MCF 10A (cell line): ENCODE results near the gene TPRG1. TPM values are rescaled to one million over a fixed set of nuclear protein-coding genes. Genes with fewer than 3 reads are reported as not detected.

Experiments used
- BruUV-seq: library from RNA; stranded (reverse); fragments of 400-500 nt; replicated peaks from 2 replicates; lab custom pipeline; 2021; lab: Mats Ljungman, UMichigan
- CTCF ChIA-PET: fragments of 300-600 bp; sonication (Branson Sonifier 250); formaldehyde crosslinking; extraction: SDS; loops from one replicate; lab custom pipeline; 2021; ENCODE audit warnings: antibody characterized with exemption, inconsistent platforms; lab: Yijun Ruan, JAX
- POLR2A ChIA-PET: fragments of 300-600, 350-650 bp; sonication (Branson Sonifier 250); formaldehyde crosslinking; extraction: SDS; loops from one replicate; lab custom pipeline; 2020; ENCODE audit warnings: antibody characterized with exemption, inconsistent platforms; lab: Yijun Ruan, JAX
- DNase-seq: peaks from one replicate; pipeline ENCODE4 v3.0.0-alpha.2; 2018; ENCODE audit not compliant: unreplicated experiment
- H3K27ac Mint-ChIP-seq: one replicate; pipeline ENCODE4 v1.8.0; 2022; ENCODE audit warnings: mild to moderate bottlenecking, low read depth, mixed read lengths; ENCODE audit not compliant: unreplicated experiment
- H3K27me3 Mint-ChIP-seq: one replicate; pipeline ENCODE4 v1.8.0; 2022; ENCODE audit warnings: mixed read lengths; ENCODE audit not compliant: insufficient read depth, unreplicated experiment
- H3K36me3 Mint-ChIP-seq: one replicate; pipeline ENCODE4 v1.8.0; 2022; ENCODE audit warnings: mild to moderate bottlenecking, moderate library complexity, mixed read lengths; ENCODE audit not compliant: insufficient read depth, unreplicated experiment
- H3K4me1 Mint-ChIP-seq: one replicate; pipeline ENCODE4 v1.8.0; 2022; ENCODE audit warnings: mixed read lengths; ENCODE audit not compliant: insufficient read depth, unreplicated experiment
- H3K4me3 Mint-ChIP-seq: one replicate; pipeline ENCODE4 v1.8.0; 2022; ENCODE audit warnings: mild to moderate bottlenecking, moderate library complexity, mixed read lengths; ENCODE audit not compliant: unreplicated experiment
- H3K9me3 Mint-ChIP-seq: one replicate; pipeline ENCODE4 v1.8.0; 2022; ENCODE audit warnings: mixed read lengths; ENCODE audit not compliant: unreplicated experiment
- intact Hi-C: fragments of 100-400 bp; cut with micrococcal nuclease; formaldehyde crosslinking; loops from 2 replicates; pipeline ENCODE4 v1.14.1; 2022
- total RNA-seq: library from RNA; stranded (reverse); gene quantifications from 2 replicates; pipeline ENCODE4 v1.2.3, GENCODE V29; 2022
- TF ChIP-seq, protein P1 (sequence below): fragments of 200-600 bp; IDR thresholded peaks from one replicate; pipeline ENCODE4 v1.8.0; 2022; ENCODE audit warnings: antibody characterized with exemption, mild to moderate bottlenecking; ENCODE audit not compliant: unreplicated experiment

Gene TPRG1
- total RNA-seq, 1 experiment from 2014 or later = 2.0 TPM

DNA sequence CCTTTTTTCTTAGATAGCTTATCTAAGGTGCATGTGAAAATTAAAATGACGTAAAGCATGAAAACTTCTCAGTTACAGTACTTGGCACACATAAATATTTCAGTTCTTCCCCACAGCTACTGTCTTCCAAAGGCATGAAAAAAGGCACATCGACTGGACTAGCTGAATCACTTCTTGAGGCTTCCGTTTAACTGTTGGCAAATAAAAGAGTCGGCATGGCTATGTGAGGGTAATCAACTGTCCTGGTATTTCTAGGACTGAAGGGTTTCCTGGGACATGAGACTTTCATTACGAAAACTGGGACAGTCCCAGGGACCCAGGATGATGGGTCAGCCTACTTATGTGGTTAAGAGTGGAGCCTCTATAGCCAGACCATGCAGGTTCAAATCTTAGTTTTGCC is 168.2 kb downstream of the TPRG1 start:
- POLR2A ChIA-PET = interaction anchor here (1.5 kb wide), 1 partner anchor 9 kb away, joined by 3 read pairs; no protein-coding TSS in a partner anchor
- TF ChIP-seq, protein P1, sequence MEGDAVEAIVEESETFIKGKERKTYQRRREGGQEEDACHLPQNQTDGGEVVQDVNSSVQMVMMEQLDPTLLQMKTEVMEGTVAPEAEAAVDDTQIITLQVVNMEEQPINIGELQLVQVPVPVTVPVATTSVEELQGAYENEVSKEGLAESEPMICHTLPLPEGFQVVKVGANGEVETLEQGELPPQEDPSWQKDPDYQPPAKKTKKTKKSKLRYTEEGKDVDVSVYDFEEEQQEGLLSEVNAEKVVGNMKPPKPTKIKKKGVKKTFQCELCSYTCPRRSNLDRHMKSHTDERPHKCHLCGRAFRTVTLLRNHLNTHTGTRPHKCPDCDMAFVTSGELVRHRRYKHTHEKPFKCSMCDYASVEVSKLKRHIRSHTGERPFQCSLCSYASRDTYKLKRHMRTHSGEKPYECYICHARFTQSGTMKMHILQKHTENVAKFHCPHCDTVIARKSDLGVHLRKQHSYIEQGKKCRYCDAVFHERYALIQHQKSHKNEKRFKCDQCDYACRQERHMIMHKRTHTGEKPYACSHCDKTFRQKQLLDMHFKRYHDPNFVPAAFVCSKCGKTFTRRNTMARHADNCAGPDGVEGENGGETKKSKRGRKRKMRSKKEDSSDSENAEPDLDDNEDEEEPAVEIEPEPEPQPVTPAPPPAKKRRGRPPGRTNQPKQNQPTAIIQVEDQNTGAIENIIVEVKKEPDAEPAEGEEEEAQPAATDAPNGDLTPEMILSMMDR = no peak
- no peak overlapping the region for H3K27ac Mint-ChIP-seq
- peaks cover 4% of the 10 kb centered on the region for H3K4me1 Mint-ChIP-seq
- H3K9me3 Mint-ChIP-seq = peaks cover 12% of the 10 kb centered on the region
- no peak for DNase-seq
- no peaks in the 10 kb centered on the region for H3K36me3 Mint-ChIP-seq
- intact Hi-C loops = no loop called here
- no TSS peak for BruUV-seq
- H3K27me3 Mint-ChIP-seq = no peaks in the 10 kb centered on the region
- H3K4me3 Mint-ChIP-seq = no peak overlapping the region
- CTCF ChIA-PET = interaction anchor here (0.9 to 2.0 kb wide), 3 partner anchors 9 to 72 kb away, joined by 3 to 4 read pairs (median 3); no protein-coding TSS in a partner anchor

DNA sequence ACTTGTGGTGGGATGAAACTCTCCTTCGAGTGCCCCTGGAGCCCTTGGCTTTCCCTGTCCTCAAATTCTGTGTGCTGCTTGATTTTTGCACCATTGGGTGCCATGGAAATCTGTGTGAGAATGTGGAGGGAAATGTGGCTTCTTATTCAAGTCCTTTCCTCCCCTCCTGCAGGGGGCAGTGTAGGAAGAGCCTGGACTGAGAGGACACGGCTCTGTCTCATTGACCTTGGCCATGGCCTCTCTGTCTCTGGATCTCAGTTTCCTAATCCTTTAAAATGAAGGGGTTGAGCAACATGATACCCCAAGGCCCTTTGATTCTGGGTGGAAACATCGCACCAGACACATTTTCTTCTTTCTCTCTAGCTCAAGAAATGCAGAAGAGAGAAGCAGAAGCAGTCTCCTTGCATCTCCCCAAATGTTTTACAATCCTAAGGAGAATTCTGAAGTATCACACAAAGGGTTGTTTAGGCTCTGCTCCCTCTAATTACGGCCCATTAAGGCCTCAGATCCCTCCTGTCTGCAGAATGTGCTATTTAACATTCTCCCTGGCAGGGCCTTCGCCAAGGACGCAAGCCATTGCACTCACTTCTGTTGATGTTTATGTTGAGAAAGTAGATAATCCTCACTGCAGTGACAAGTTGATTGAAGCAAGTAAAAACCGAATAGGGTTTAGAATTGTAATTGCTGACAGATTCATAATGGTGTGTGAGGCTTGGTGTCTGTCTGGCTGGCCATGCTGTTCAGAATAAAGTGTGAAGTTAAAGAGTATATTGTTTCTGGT is 169.1 kb downstream of the TPRG1 start:
- Mint-ChIP-seq H3K27me3 (no peaks in the 10 kb centered on the region), H3K4me1 (peaks cover 1% of the 10 kb centered on the region), H3K4me3 (no peak overlapping the region), H3K36me3 (no peaks in the 10 kb centered on the region), H3K27ac (no peak overlapping the region), H3K9me3 (peaks cover 12% of the 10 kb centered on the region)
- DNase-seq = peak; percentile 30
- BruUV-seq = no TSS peak
- intact Hi-C loops = no loop called here
- TF ChIP-seq, protein P1 = peak; percentile 8
- ChIA-PET CTCF (interaction anchor here (1.0 to 2.0 kb wide), 2 partner anchors 10 to 14 kb away, joined by 3 to 4 read pairs; no protein-coding TSS in a partner anchor), POLR2A (interaction anchor here (1.5 kb wide), 1 partner anchor 10 kb away, joined by 3 read pairs; no protein-coding TSS in a partner anchor)

DNA sequence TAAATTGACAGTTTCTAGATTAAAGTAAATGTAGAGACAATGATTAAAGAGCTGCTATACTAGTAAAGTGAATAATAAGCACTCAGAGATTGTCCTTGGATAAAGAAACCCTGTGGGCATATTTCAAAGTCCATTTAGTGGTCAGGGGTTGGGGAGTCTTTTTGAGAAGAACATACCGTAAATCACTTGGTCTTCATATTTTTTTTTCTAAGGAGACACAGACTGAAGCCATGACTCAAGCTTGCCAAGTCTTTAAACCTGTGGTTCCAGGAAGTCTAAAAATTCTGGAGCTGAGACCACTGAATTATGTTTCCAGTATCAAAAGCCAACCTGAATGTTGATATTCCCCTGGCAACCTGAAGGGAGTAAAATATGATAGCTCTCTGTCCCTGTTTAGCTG is 171.0 kb downstream of the TPRG1 start:
- Mint-ChIP-seq H3K4me1 (no peaks in the 10 kb centered on the region), H3K27ac (no peak overlapping the region), H3K4me3 (no peak overlapping the region), H3K27me3 (no peaks in the 10 kb centered on the region), H3K9me3 (no peaks in the 10 kb centered on the region), H3K36me3 (no peaks in the 10 kb centered on the region)
- intact Hi-C loops = no loop called here
- TF ChIP-seq, protein P1 = no peak
- DNase-seq = no peak
- ChIA-PET CTCF (interaction anchor here (0.8 to 1.2 kb wide), 2 partner anchors 18 to 19 kb away, joined by 3 read pairs; no protein-coding TSS in a partner anchor), POLR2A (interaction anchor here (0.7 to 2.0 kb wide), 5 partner anchors 10 to 51 kb away, joined by 3 to 7 read pairs (median 4); no protein-coding TSS in a partner anchor)
- BruUV-seq = no TSS peak

DNA sequence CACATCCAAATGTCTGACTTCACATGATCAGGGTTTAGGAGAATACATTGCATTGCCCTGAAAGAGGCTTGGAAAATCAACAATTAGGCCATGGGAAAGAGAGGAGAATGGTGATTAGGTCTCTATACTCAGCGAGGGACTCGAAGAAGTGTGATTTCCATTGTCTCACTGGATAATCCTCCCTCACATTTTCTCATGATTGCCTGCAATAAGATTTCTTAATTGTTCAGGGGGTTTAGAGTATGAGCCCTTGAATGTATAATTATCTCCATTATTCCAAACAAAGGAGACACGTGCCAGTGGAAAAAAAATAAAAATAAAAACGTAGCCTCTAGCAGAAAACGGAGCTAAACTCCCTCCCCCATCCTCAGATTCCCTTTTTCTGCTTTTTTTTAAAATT is 173.2 kb downstream of the TPRG1 start:
- ChIA-PET CTCF (no interaction called here), POLR2A (interaction anchor here (0.9 to 1.0 kb wide), 2 partner anchors 13 to 36 kb away, joined by 3 read pairs; no protein-coding TSS in a partner anchor)
- no TSS peak for BruUV-seq
- Mint-ChIP-seq H3K4me3 (no peak overlapping the region), H3K27ac (no peak overlapping the region), H3K27me3 (no peaks in the 10 kb centered on the region), H3K36me3 (no peaks in the 10 kb centered on the region), H3K4me1 (no peaks in the 10 kb centered on the region), H3K9me3 (no peaks in the 10 kb centered on the region)
- intact Hi-C loops = no loop called here
- DNase-seq = no peak
- TF ChIP-seq, protein P1 = no peak
